Subcutaneous adipose tissue (tissue), 4 donors: ENCODE results near the gene NKD1. TPM values are rescaled to one million over a fixed set of nuclear protein-coding genes. Genes with fewer than 3 reads are reported as not detected.

Experiments
- total RNA-seq, 4 donors: library from RNA; depleted of rRNA; stranded (reverse); fragments of >200 nt; gene quantifications; one replicate each; pipeline ENCODE4 v1.1.0, GENCODE V29; 2016
- TF ChIP-seq, protein P1 (sequence below): fragments of 450-650 bp; IDR thresholded peaks from one replicate; pipeline ENCODE4 v1.5.1; 2016; ENCODE audit warnings: low read depth, mild to moderate bottlenecking, control low read depth, antibody characterized with exemption, moderate library complexity

Gene NKD1
- total RNA-seq, 4 donors from 2014 or later, result 0.68 to 2.9 (median 2.1) TPM

DNA sequence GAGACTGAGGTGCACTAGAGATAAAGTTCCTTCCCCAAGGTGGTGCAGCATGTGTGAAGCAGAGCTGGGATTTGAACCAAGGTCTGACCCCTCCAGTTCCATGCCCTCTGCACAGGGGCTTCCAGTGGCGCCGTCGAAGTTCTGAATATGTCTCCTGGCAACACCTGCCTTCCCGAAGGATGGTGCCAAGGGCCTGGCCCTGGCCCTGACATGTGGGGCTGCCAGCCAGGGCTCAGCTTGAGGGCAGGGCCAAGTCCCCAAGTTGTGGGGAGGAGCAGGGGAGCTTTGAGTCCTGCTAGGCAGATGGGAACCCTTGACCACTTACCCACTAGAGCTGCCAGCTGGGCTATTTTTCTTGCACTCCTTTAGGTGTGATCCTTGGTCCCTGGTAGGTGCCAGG lies 56.4 kb downstream of the NKD1 start:
- TF ChIP-seq, protein P1, sequence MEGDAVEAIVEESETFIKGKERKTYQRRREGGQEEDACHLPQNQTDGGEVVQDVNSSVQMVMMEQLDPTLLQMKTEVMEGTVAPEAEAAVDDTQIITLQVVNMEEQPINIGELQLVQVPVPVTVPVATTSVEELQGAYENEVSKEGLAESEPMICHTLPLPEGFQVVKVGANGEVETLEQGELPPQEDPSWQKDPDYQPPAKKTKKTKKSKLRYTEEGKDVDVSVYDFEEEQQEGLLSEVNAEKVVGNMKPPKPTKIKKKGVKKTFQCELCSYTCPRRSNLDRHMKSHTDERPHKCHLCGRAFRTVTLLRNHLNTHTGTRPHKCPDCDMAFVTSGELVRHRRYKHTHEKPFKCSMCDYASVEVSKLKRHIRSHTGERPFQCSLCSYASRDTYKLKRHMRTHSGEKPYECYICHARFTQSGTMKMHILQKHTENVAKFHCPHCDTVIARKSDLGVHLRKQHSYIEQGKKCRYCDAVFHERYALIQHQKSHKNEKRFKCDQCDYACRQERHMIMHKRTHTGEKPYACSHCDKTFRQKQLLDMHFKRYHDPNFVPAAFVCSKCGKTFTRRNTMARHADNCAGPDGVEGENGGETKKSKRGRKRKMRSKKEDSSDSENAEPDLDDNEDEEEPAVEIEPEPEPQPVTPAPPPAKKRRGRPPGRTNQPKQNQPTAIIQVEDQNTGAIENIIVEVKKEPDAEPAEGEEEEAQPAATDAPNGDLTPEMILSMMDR, result no peak

DNA sequence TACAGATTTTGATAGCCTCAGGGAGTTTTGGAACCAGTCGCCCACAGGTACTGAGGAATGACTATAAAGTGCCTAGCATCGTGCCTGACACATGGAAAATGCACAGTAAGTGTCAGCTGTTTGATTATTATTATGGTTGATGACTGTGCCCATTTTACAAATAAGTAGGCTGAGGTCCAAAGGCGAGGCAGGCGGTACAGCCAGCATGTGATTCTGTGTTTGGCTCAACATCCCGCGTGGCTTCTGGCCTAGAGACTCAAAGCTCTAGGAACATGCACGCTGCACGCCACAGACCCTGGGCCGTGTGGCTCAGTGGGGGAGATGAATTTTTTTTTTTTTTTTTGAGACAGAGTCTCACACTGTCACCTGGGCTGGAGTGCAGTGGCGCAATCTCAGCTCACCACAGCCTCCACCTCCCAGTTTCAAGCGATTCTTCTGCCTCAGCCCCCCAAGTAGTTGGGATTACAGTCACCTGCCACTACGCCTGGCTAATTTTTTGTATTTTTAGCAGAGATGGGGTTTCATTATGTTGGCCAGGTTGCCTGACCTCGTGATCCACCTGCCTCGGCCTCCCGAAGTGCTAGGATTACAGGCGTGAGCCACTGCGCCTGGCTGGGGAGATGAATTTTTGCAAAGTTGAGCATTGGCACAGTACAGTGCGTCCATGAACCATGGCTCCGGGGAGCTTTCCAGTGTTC lies 57.7 kb downstream of the NKD1 start:
- TF ChIP-seq, protein P1, result no peak

- TF ChIP-seq, protein P1, result no peak
These were observed 58.3 kb downstream of the NKD1 start for GRCh38 chr16:50606431-50607050.

- TF ChIP-seq, protein P1, result no peak
These were observed 58.8 kb downstream of the NKD1 start for GRCh38 chr16:50607051-50607431.

GRCh38 chr16:50607447-50607846 lies 59.3 kb downstream of the NKD1 start:
- TF ChIP-seq, protein P1, result no peak

DNA sequence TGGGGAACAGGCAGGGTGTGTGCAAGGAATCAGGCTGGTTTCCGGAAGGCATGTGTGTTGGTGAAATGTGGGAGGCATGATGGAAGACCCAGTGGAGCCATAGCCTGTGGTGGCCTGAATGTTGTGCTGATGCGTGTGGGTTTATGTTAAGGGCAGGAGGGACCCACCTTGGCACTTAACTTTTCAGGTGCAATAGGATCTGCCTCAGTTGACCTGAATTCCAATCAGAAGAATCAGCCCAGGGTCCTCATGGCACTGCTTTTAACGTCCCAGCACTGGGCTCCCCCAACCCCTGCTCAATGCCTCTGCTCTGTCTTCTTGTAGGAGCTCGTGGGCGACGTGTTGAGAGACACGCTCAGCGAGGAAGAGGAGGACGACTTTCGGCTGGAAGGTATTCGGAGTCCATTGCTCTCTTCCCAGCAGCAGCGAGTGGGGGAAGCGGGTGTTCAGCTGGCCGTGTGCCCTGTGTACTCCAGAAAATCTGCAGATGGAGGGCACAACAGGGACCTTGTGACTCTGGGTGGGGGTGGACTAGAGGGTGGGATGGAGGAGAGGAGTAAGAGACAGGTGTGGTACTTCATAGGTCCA lies 59.9 kb downstream of the NKD1 start:
- TF ChIP-seq, protein P1, result no peak

DNA sequence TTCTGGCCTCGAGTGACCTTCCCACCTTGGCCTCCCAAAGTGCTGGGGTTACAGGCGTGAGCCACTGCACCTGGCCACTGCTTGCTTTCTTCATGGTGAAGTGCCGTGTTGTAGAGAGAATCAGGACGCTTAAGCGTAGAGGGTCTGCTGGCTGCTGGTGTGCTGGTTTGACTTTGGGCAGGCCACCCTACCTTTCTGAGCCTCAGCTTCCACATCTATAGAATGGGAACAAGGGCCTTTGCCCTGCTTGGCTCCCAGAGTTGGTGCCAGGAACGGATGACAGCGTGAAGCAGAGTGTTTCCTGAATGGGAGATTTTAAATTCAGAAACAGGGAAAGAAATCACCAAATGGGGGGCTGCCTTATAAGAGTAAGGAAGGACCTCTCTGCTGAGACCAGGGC lies 60.9 kb downstream of the NKD1 start:
- TF ChIP-seq, protein P1, result no peak
